Activated CD8-positive, alpha-beta memory T cell treated with anti-CD3 and anti-CD28 coated beads, Interleukin-2, amount 10 ng/mL, durations not matched to agents 7 days and 5 days (primary cell): ENCODE results near the gene ZBTB47. TPM values are rescaled to one million over a fixed set of nuclear protein-coding genes. Genes with fewer than 3 reads are reported as not detected.
A peak's percentile ranks its signal among the peaks of the same experiment; 100 is the strongest.

Source experiments
- ATAC-seq: fragments of 150-1000 bp; cut with Tn5 transposase; one replicate; pipeline ENCODE4 v1.10.0; 2021; ENCODE audit warnings: moderate library complexity
- CTCF ChIA-PET: fragments of 350-600 bp; sonication (Branson Sonifier 250); formaldehyde crosslinking; loops from one replicate; lab custom pipeline; 2021; ENCODE audit warnings: antibody characterized with exemption; lab: Charles Lee
- DNase-seq: peaks from one replicate; pipeline ENCODE4 v3.0.0-alpha.2; 2020
- H3K27ac Mint-ChIP-seq: one replicate; pipeline ENCODE4 v1.8.0; 2021; ENCODE audit warnings: mild to moderate bottlenecking, mixed read lengths
- H3K27me3 Mint-ChIP-seq: one replicate; pipeline ENCODE4 v1.8.0; 2021; ENCODE audit warnings: mixed read lengths
- H3K36me3 Mint-ChIP-seq: one replicate; pipeline ENCODE4 v1.8.0; 2021; ENCODE audit warnings: mild to moderate bottlenecking, mixed read lengths
- H3K4me1 Mint-ChIP-seq: one replicate; pipeline ENCODE4 v1.8.0; 2021; ENCODE audit warnings: mixed read lengths
- H3K4me3 Mint-ChIP-seq: one replicate; pipeline ENCODE4 v1.8.0; 2021; ENCODE audit warnings: mild to moderate bottlenecking, moderate library complexity, mixed read lengths
- H3K9me3 Mint-ChIP-seq: one replicate; pipeline ENCODE4 v1.8.0; 2022; ENCODE audit warnings: low read depth, mixed read lengths
- total RNA-seq, 2 experiments: library from RNA; stranded (reverse); gene quantifications; one replicate each; pipeline ENCODE4 v1.2.3, GENCODE V29; 2021

Gene ZBTB47
- under 1 TPM; 0.41 to 0.56 TPM for total RNA-seq

- Mint-ChIP-seq H3K27me3 (peaks cover 7% of the 10 kb centered on the region), H3K4me3 (peak within 1 kb of the TSS; percentile 65), H3K4me1 (peaks cover 19% of the 10 kb centered on the region), H3K9me3 (no peaks in the 10 kb centered on the region), H3K36me3 (no peaks in the 10 kb centered on the region), H3K27ac (peak within 1 kb of the TSS; percentile 76)
- CTCF ChIA-PET = interaction anchor here (0.7 to 1.5 kb wide), 3 partner anchors 18 to 226 kb away, joined by 3 read pairs; no protein-coding TSS in a partner anchor
- DNase-seq (peak; percentile 40), ATAC-seq (no peak)
These were observed at the start of gene ZBTB47 for GRCh38 chr3:42653560-42654330. Gene ZBTB47, plus strand, starts transcription at chr3:42653697. Its CDS starts 4,659 bp downstream, at chr3:42658356.

- no peaks in the 10 kb centered on the region for H3K27me3 Mint-ChIP-seq
- H3K36me3 Mint-ChIP-seq = peaks cover 64% of the 10 kb centered on the region
- CTCF ChIA-PET = interaction anchor here (1.1 kb wide), 1 partner anchor 24 kb away, joined by 4 read pairs; no protein-coding TSS in a partner anchor
- H3K4me1 Mint-ChIP-seq = peaks cover 50% of the 10 kb centered on the region
- no peak for ATAC-seq
- no peak overlapping the region for H3K27ac Mint-ChIP-seq
- no peak overlapping the region for H3K4me3 Mint-ChIP-seq
- no peaks in the 10 kb centered on the region for H3K9me3 Mint-ChIP-seq
- no peak for DNase-seq
These were observed 47.8 kb upstream of the ZBTB47 start for GRCh38 chr3:42605546-42606173.

GRCh38 chr3:42608581-42608980 is 44.9 kb upstream of the ZBTB47 start:
- peak overlapping the region; percentile 8 for H3K27ac Mint-ChIP-seq
- CTCF ChIA-PET = no interaction called here
- H3K9me3 Mint-ChIP-seq = no peaks in the 10 kb centered on the region
- H3K27me3 Mint-ChIP-seq = no peaks in the 10 kb centered on the region
- H3K4me1 Mint-ChIP-seq = peaks cover 55% of the 10 kb centered on the region
- DNase-seq (no peak), ATAC-seq (no peak)
- peaks cover 61% of the 10 kb centered on the region for H3K36me3 Mint-ChIP-seq
- H3K4me3 Mint-ChIP-seq = no peak overlapping the region

- no peak overlapping the region for H3K4me3 Mint-ChIP-seq
- H3K27ac Mint-ChIP-seq = peak overlapping the region; percentile 69
- DNase-seq (no peak), ATAC-seq (peak; percentile 57)
- H3K4me1 Mint-ChIP-seq = peaks cover 44% of the 10 kb centered on the region
- H3K36me3 Mint-ChIP-seq = peaks cover 46% of the 10 kb centered on the region
- H3K9me3 Mint-ChIP-seq = no peaks in the 10 kb centered on the region
- CTCF ChIA-PET = interaction anchor here (1.0 to 2.1 kb wide), 4 partner anchors 9 to 39 kb away, joined by 4 to 6 read pairs (median 4); partner anchors contain the start of gene NKTR
- H3K27me3 Mint-ChIP-seq = no peaks in the 10 kb centered on the region
These were observed 42.5 kb upstream of the ZBTB47 start for GRCh38 chr3:42610976-42611375.

- Mint-ChIP-seq H3K27ac (no peak overlapping the region), H3K4me3 (no peak overlapping the region), H3K9me3 (no peaks in the 10 kb centered on the region), H3K36me3 (peaks cover 41% of the 10 kb centered on the region), H3K27me3 (no peaks in the 10 kb centered on the region), H3K4me1 (peaks cover 40% of the 10 kb centered on the region)
- ATAC-seq (no peak), DNase-seq (no peak)
- CTCF ChIA-PET = interaction anchor here (1.3 to 3.6 kb wide), 2 partner anchors 10 to 18 kb away, joined by 4 to 27 read pairs; partner anchors contain the start of gene NKTR
These were observed 41.3 kb upstream of the ZBTB47 start for GRCh38 chr3:42612217-42612616.

GRCh38 chr3:42612928-42613327 is 40.6 kb upstream of the ZBTB47 start:
- no peak overlapping the region for H3K27ac Mint-ChIP-seq
- H3K9me3 Mint-ChIP-seq = no peaks in the 10 kb centered on the region
- ATAC-seq = no peak
- H3K36me3 Mint-ChIP-seq = peaks cover 35% of the 10 kb centered on the region
- peaks cover 35% of the 10 kb centered on the region for H3K4me1 Mint-ChIP-seq
- no peak for DNase-seq
- no peaks in the 10 kb centered on the region for H3K27me3 Mint-ChIP-seq
- H3K4me3 Mint-ChIP-seq = no peak overlapping the region
- CTCF ChIA-PET = interaction anchor here (1.3 to 3.6 kb wide), 4 partner anchors 11 to 22 kb away, joined by 3 to 27 read pairs (median 4); partner anchors contain the start of genes NKTR and SS18L2

GRCh38 chr3:42613462-42613861 is 40.0 kb upstream of the ZBTB47 start:
- DNase-seq (no peak), ATAC-seq (no peak)
- Mint-ChIP-seq H3K27me3 (no peaks in the 10 kb centered on the region), H3K9me3 (no peaks in the 10 kb centered on the region), H3K4me1 (peaks cover 35% of the 10 kb centered on the region), H3K4me3 (no peak overlapping the region), H3K27ac (peak overlapping the region; percentile 6), H3K36me3 (peaks cover 30% of the 10 kb centered on the region)
- CTCF ChIA-PET = interaction anchor here (0.8 to 3.6 kb wide), 6 partner anchors 12 to 24 kb away, joined by 3 to 27 read pairs (median 4); partner anchors contain the start of genes NKTR and SS18L2

GRCh38 chr3:42631620-42632019 is 21.9 kb upstream of the ZBTB47 start:
- peaks cover 44% of the 10 kb centered on the region for H3K36me3 Mint-ChIP-seq

GRCh38 chr3:42632146-42632545 is 21.4 kb upstream of the ZBTB47 start:
- Mint-ChIP-seq H3K36me3 (peaks cover 44% of the 10 kb centered on the region), H3K4me3 (no peak overlapping the region), H3K9me3 (no peaks in the 10 kb centered on the region), H3K27ac (no peak overlapping the region), H3K27me3 (no peaks in the 10 kb centered on the region), H3K4me1 (peaks cover 33% of the 10 kb centered on the region)
- CTCF ChIA-PET = no interaction called here
- no peak for DNase-seq
- ATAC-seq = no peak

More at GRCh38 chr3:42631620-42632019, 21.9 kb upstream of the ZBTB47 start:
- no peak overlapping the region for H3K27ac Mint-ChIP-seq
- H3K9me3 Mint-ChIP-seq = no peaks in the 10 kb centered on the region
- H3K4me1 Mint-ChIP-seq = peaks cover 33% of the 10 kb centered on the region
- ATAC-seq = no peak
- no peaks in the 10 kb centered on the region for H3K27me3 Mint-ChIP-seq
- no peak for DNase-seq
- CTCF ChIA-PET = no interaction called here
- H3K4me3 Mint-ChIP-seq = no peak overlapping the region

- peaks cover 30% of the 10 kb centered on the region for H3K4me1 Mint-ChIP-seq
- no peaks in the 10 kb centered on the region for H3K27me3 Mint-ChIP-seq
- CTCF ChIA-PET = no interaction called here
- no peak overlapping the region for H3K4me3 Mint-ChIP-seq
- DNase-seq (no peak), ATAC-seq (no peak)
- H3K9me3 Mint-ChIP-seq = no peaks in the 10 kb centered on the region
- peaks cover 38% of the 10 kb centered on the region for H3K36me3 Mint-ChIP-seq
- H3K27ac Mint-ChIP-seq = no peak overlapping the region
These were observed 20.0 kb upstream of the ZBTB47 start for GRCh38 chr3:42633544-42633943.

- ATAC-seq (peak; percentile 41), DNase-seq (no peak)
- no peaks in the 10 kb centered on the region for H3K9me3 Mint-ChIP-seq
- no peak overlapping the region for H3K4me3 Mint-ChIP-seq
- peaks cover 30% of the 10 kb centered on the region for H3K4me1 Mint-ChIP-seq
- H3K27me3 Mint-ChIP-seq = no peaks in the 10 kb centered on the region
- no peak overlapping the region for H3K27ac Mint-ChIP-seq
- peaks cover 36% of the 10 kb centered on the region for H3K36me3 Mint-ChIP-seq
- CTCF ChIA-PET = no interaction called here
These were observed 18.4 kb upstream of the ZBTB47 start for GRCh38 chr3:42635111-42635510.

GRCh38 chr3:42637001-42637400 is 16.5 kb upstream of the ZBTB47 start:
- no peaks in the 10 kb centered on the region for H3K27me3 Mint-ChIP-seq
- no peaks in the 10 kb centered on the region for H3K9me3 Mint-ChIP-seq
- H3K4me3 Mint-ChIP-seq = no peak overlapping the region
- CTCF ChIA-PET = interaction anchor here (0.9 to 1.9 kb wide), 10 partner anchors 9 to 109 kb away, joined by 3 to 7 read pairs (median 3); no protein-coding TSS in a partner anchor
- DNase-seq (no peak), ATAC-seq (no peak)
- peaks cover 28% of the 10 kb centered on the region for H3K4me1 Mint-ChIP-seq
- H3K36me3 Mint-ChIP-seq = peaks cover 31% of the 10 kb centered on the region
- no peak overlapping the region for H3K27ac Mint-ChIP-seq

- Mint-ChIP-seq H3K4me1 (peaks cover 25% of the 10 kb centered on the region), H3K36me3 (peaks cover 37% of the 10 kb centered on the region), H3K4me3 (no peak overlapping the region), H3K27ac (no peak overlapping the region), H3K9me3 (no peaks in the 10 kb centered on the region), H3K27me3 (no peaks in the 10 kb centered on the region)
- DNase-seq = peak; percentile 80
- CTCF ChIA-PET = interaction anchor here (1.1 to 1.4 kb wide), 2 partner anchors 25 to 55 kb away, joined by 3 to 7 read pairs; no protein-coding TSS in a partner anchor
- ATAC-seq = peak; percentile 82
These were observed 15.1 kb upstream of the ZBTB47 start for GRCh38 chr3:42638339-42638842.
